SH-SY5Y (cell line): ENCODE results near the gene CLEC18A.

Experiments used
- GATA2 ChIP-seq: IDR thresholded peaks from 2 replicates; pipeline ENCODE4 v1.6.1; 2011; ENCODE audit warnings: mild to moderate bottlenecking, low read depth, low read length
- GATA3 ChIP-seq: IDR thresholded peaks from 2 replicates; pipeline ENCODE4 v1.6.1; 2011; ENCODE audit warnings: low read depth, mild to moderate bottlenecking, low read length, moderate library complexity

- TF ChIP-seq GATA2 (no peak), GATA3 (no peak)
These were observed 42.1 kb upstream of the CLEC18A start for GRCh38 chr16:69909043-69909442.
